ENCODE measurements around the gene USP17L30.
"Not testable (repeated sequence)": the region's sequence is repeated elsewhere in the genome, so short reads cannot be mapped to it uniquely, and the experiment has no call there.

USP17L30 gene

GRCh38 chr4:9381012-9381534 is 18.1 kb downstream of the USP17L30 start:
- peak; percentile 35 for DNase-seq (ENCODE audit: low spot score)
- not testable (repeated sequence) for ATAC-seq (ENCODE audit: low read depth); H3K9me3 ChIP-seq (ENCODE audit: severe bottlenecking); H3K27ac ChIP-seq (ENCODE audit: poor library complexity, severe bottlenecking); H3K36me3 ChIP-seq (ENCODE audit: low read depth); H3K4me1 ChIP-seq (ENCODE audit: insufficient read depth, poor library complexity, severe bottlenecking); H3K27me3 ChIP-seq (ENCODE audit: insufficient read depth, poor library complexity, severe bottlenecking)
- peak; percentile 64 for TF ChIP-seq CTCF (IDR thresholded peaks at IDR 0.05; ENCODE audit: poor library complexity, severe bottlenecking)
- peak overlapping the region; percentile 22 for H3K4me3 ChIP-seq (ENCODE audit: severe bottlenecking)

GRCh38 chr4:9384126-9384525 is 21.2 kb downstream of the USP17L30 start:
- Histone ChIP-seq H3K9me3 (ENCODE audit: severe bottlenecking) (no peaks in the 10 kb centered on the region), H3K36me3 (ENCODE audit: low read depth) (no peaks in the 10 kb centered on the region), H3K27ac (ENCODE audit: poor library complexity, severe bottlenecking) (no peak overlapping the region), H3K4me1 (ENCODE audit: insufficient read depth, poor library complexity, severe bottlenecking) (no peaks in the 10 kb centered on the region), H3K4me3 (ENCODE audit: severe bottlenecking) (no peak overlapping the region), H3K27me3 (ENCODE audit: insufficient read depth, poor library complexity, severe bottlenecking) (no peaks in the 10 kb centered on the region)
- DNase-seq (ENCODE audit: low spot score) = no peak
- no peak for ATAC-seq (ENCODE audit: low read depth)
- no peak for TF ChIP-seq CTCF (IDR thresholded peaks at IDR 0.05; ENCODE audit: poor library complexity, severe bottlenecking)

GRCh38 chr4:9389001-9389400 is 26.1 kb downstream of the USP17L30 start:
- not testable (repeated sequence) for DNase-seq (ENCODE audit: low spot score); H3K27ac ChIP-seq (ENCODE audit: poor library complexity, severe bottlenecking); H3K4me3 ChIP-seq (ENCODE audit: severe bottlenecking); H3K4me1 ChIP-seq (ENCODE audit: insufficient read depth, poor library complexity, severe bottlenecking); H3K9me3 ChIP-seq (ENCODE audit: severe bottlenecking); H3K27me3 ChIP-seq (ENCODE audit: insufficient read depth, poor library complexity, severe bottlenecking); ATAC-seq (ENCODE audit: low read depth); H3K36me3 ChIP-seq (ENCODE audit: low read depth)

- H3K27me3 ChIP-seq (ENCODE audit: insufficient read depth, poor library complexity, severe bottlenecking); H3K4me1 ChIP-seq (ENCODE audit: insufficient read depth, poor library complexity, severe bottlenecking); H3K9me3 ChIP-seq (ENCODE audit: severe bottlenecking); H3K27ac ChIP-seq (ENCODE audit: poor library complexity, severe bottlenecking); H3K36me3 ChIP-seq (ENCODE audit: low read depth); ATAC-seq (ENCODE audit: low read depth); DNase-seq (ENCODE audit: low spot score); H3K4me3 ChIP-seq (ENCODE audit: severe bottlenecking): not testable (repeated sequence)
Measured at GRCh38 chr4:9405774-9406173, 42.8 kb downstream of the USP17L30 start.

- not testable (repeated sequence) for ATAC-seq (ENCODE audit: low read depth); H3K4me1 ChIP-seq (ENCODE audit: insufficient read depth, poor library complexity, severe bottlenecking); H3K27ac ChIP-seq (ENCODE audit: poor library complexity, severe bottlenecking); DNase-seq (ENCODE audit: low spot score); H3K4me3 ChIP-seq (ENCODE audit: severe bottlenecking); H3K27me3 ChIP-seq (ENCODE audit: insufficient read depth, poor library complexity, severe bottlenecking); H3K36me3 ChIP-seq (ENCODE audit: low read depth); H3K9me3 ChIP-seq (ENCODE audit: severe bottlenecking)
Measured at GRCh38 chr4:9406491-9406890, 43.6 kb downstream of the USP17L30 start.

GRCh38 chr4:9409793-9410192 is 46.9 kb downstream of the USP17L30 start:
- DNase-seq (ENCODE audit: low spot score) (no peak), ATAC-seq (ENCODE audit: low read depth) (no peak)
- TF ChIP-seq CTCF (IDR thresholded peaks at IDR 0.05; ENCODE audit: poor library complexity, severe bottlenecking) = no peak
- H3K27ac ChIP-seq (ENCODE audit: poor library complexity, severe bottlenecking) = no peak overlapping the region
- H3K27me3 ChIP-seq (ENCODE audit: insufficient read depth, poor library complexity, severe bottlenecking) = no peaks in the 10 kb centered on the region
- H3K9me3 ChIP-seq (ENCODE audit: severe bottlenecking) = no peaks in the 10 kb centered on the region
- H3K36me3 ChIP-seq (ENCODE audit: low read depth) = no peaks in the 10 kb centered on the region
- H3K4me3 ChIP-seq (ENCODE audit: severe bottlenecking) = no peak overlapping the region
- no peaks in the 10 kb centered on the region for H3K4me1 ChIP-seq (ENCODE audit: insufficient read depth, poor library complexity, severe bottlenecking)

Measured in RWPE2 (cell line).